HAP-1 (cell line): ENCODE results near the gene PODXL2.

Experiments
- DNase-seq, 2 experiments: peaks; one replicate each; pipeline ENCODE4 v3.0.0-alpha.2; 2016 to 2020; ENCODE audit warnings: low spot score in 2 of 2
- H3K27me3 ChIP-seq: fragments of 250-450 bp; sonication (Bioruptor Pico); 2 replicates; pipeline ENCODE4 v1.5.1; 2020; ENCODE audit warnings: low read depth, mild to moderate bottlenecking, moderate library complexity
- H3K36me3 ChIP-seq: fragments of 250-450 bp; sonication (Bioruptor Pico); replicated peaks from 2 replicates; pipeline ENCODE4 v1.5.1; 2020; ENCODE audit warnings: mild to moderate bottlenecking
- H3K4me1 ChIP-seq: fragments of 250-450 bp; sonication (Bioruptor Pico); 2 replicates; pipeline ENCODE4 v1.5.1; 2020; ENCODE audit warnings: mild to moderate bottlenecking
- H3K4me3 ChIP-seq: fragments of 250-450 bp; sonication (Bioruptor Pico); 2 replicates; pipeline ENCODE4 v1.5.1; 2020; ENCODE audit warnings: mild to moderate bottlenecking, moderate library complexity
- H3K9me3 ChIP-seq: fragments of 250-450 bp; sonication (Bioruptor Pico); 2 replicates; pipeline ENCODE4 v1.5.1; 2020; ENCODE audit warnings: mild to moderate bottlenecking, moderate library complexity
- in situ Hi-C: fragments of 300-500 bp; cut with MboI; formaldehyde crosslinking; loops from 3 replicates; pipeline ENCODE4 v1.14.3; 2020; ENCODE audit warnings: low sequenced_read_pairs, inconsistent platforms, mixed read lengths

PODXL2 gene

GRCh38 chr3:127706312-127706711 lies 77.3 kb downstream of the PODXL2 start:
- Histone ChIP-seq H3K4me1 (no peaks in the 10 kb centered on the region), H3K9me3 (0 out of 2 replicates have a peak, but pooled peaks cover 2% of the 10 kb centered on the region), H3K4me3 (no peak overlapping the region), H3K27me3 (no peaks in the 10 kb centered on the region), H3K36me3 (no peaks in the 10 kb centered on the region)
- in situ Hi-C loops = no loop called here
- no peak for DNase-seq

- in situ Hi-C loops = no loop called here
Observed at GRCh38 chr3:127706785-127707351, 77.9 kb downstream of the PODXL2 start.

GRCh38 chr3:127707851-127708411 lies 78.9 kb downstream of the PODXL2 start:
- H3K36me3 ChIP-seq = no peaks in the 10 kb centered on the region
- in situ Hi-C loops = no loop called here
- no peaks in the 10 kb centered on the region for H3K4me1 ChIP-seq

More at GRCh38 chr3:127706785-127707351, 77.9 kb downstream of the PODXL2 start:
- DNase-seq = no peak
- Histone ChIP-seq H3K9me3 (0 out of 2 replicates have a peak, but pooled peaks cover 2% of the 10 kb centered on the region), H3K36me3 (no peaks in the 10 kb centered on the region), H3K4me1 (no peaks in the 10 kb centered on the region), H3K4me3 (no peak overlapping the region), H3K27me3 (no peaks in the 10 kb centered on the region)

GRCh38 chr3:127708837-127709236 lies 79.9 kb downstream of the PODXL2 start:
- H3K4me3 ChIP-seq = no peak overlapping the region

More at GRCh38 chr3:127707851-127708411, 78.9 kb downstream of the PODXL2 start:
- no peak overlapping the region for H3K4me3 ChIP-seq
- H3K27me3 ChIP-seq = no peaks in the 10 kb centered on the region
- H3K9me3 ChIP-seq = 0 out of 2 replicates have a peak, but pooled peaks cover 2% of the 10 kb centered on the region
- DNase-seq = no peak

GRCh38 chr3:127709320-127710060 lies 80.5 kb downstream of the PODXL2 start:
- Histone ChIP-seq H3K27me3 (no peaks in the 10 kb centered on the region), H3K36me3 (no peaks in the 10 kb centered on the region), H3K4me1 (no peaks in the 10 kb centered on the region), H3K4me3 (no peak overlapping the region), H3K9me3 (no peaks in the 10 kb centered on the region)
- in situ Hi-C loops = no loop called here
- DNase-seq = no peak

More at GRCh38 chr3:127708837-127709236, 79.9 kb downstream of the PODXL2 start:
- Histone ChIP-seq H3K27me3 (no peaks in the 10 kb centered on the region), H3K4me1 (no peaks in the 10 kb centered on the region), H3K9me3 (no peaks in the 10 kb centered on the region), H3K36me3 (no peaks in the 10 kb centered on the region)
- no peak for DNase-seq
- in situ Hi-C loops = no loop called here

GRCh38 chr3:127710155-127710941 lies 81.4 kb downstream of the PODXL2 start:
- peak in 1 of 2 experiments; percentile 4 for DNase-seq
- no peaks in the 10 kb centered on the region for H3K27me3 ChIP-seq
- no peaks in the 10 kb centered on the region for H3K36me3 ChIP-seq
- in situ Hi-C loops = no loop called here
- no peak overlapping the region for H3K4me3 ChIP-seq
- no peaks in the 10 kb centered on the region for H3K4me1 ChIP-seq
- H3K9me3 ChIP-seq = no peaks in the 10 kb centered on the region

GRCh38 chr3:127711021-127711695 lies 82.2 kb downstream of the PODXL2 start:
- in situ Hi-C loops = no loop called here
- H3K27me3 ChIP-seq = peaks cover 2% of the 10 kb centered on the region; the same call in 1 of the 2 replicates
- no peaks in the 10 kb centered on the region for H3K36me3 ChIP-seq
- no peaks in the 10 kb centered on the region for H3K4me1 ChIP-seq
- H3K9me3 ChIP-seq = no peaks in the 10 kb centered on the region
- no peak overlapping the region for H3K4me3 ChIP-seq
- no peak for DNase-seq

- Histone ChIP-seq H3K4me1 (no peaks in the 10 kb centered on the region), H3K4me3 (no peak overlapping the region), H3K27me3 (peaks cover 6% of the 10 kb centered on the region; the same call in 1 of the 2 replicates), H3K9me3 (no peaks in the 10 kb centered on the region), H3K36me3 (no peaks in the 10 kb centered on the region)
- in situ Hi-C loops = no loop called here
- no peak for DNase-seq
Observed at GRCh38 chr3:127711896-127712295, 82.9 kb downstream of the PODXL2 start.

GRCh38 chr3:127712461-127712860 lies 83.5 kb downstream of the PODXL2 start:
- in situ Hi-C loops = no loop called here
- Histone ChIP-seq H3K9me3 (no peaks in the 10 kb centered on the region), H3K4me3 (no peak overlapping the region), H3K36me3 (no peaks in the 10 kb centered on the region), H3K27me3 (peaks cover 6% of the 10 kb centered on the region; the same call in 1 of the 2 replicates), H3K4me1 (no peaks in the 10 kb centered on the region)
- DNase-seq = no peak

- no peaks in the 10 kb centered on the region for H3K36me3 ChIP-seq
- peaks cover 6% of the 10 kb centered on the region; the same call in 1 of the 2 replicates for H3K27me3 ChIP-seq
- no peak overlapping the region for H3K4me3 ChIP-seq
- no peak for DNase-seq
- no peaks in the 10 kb centered on the region for H3K4me1 ChIP-seq
- no peaks in the 10 kb centered on the region for H3K9me3 ChIP-seq
- in situ Hi-C loops = no loop called here
Observed at GRCh38 chr3:127712881-127713771, 84.1 kb downstream of the PODXL2 start.

GRCh38 chr3:127714125-127714571 lies 85.2 kb downstream of the PODXL2 start:
- Histone ChIP-seq H3K9me3 (no peaks in the 10 kb centered on the region), H3K27me3 (peaks cover 6% of the 10 kb centered on the region; the same call in 1 of the 2 replicates), H3K4me3 (no peak overlapping the region), H3K4me1 (no peaks in the 10 kb centered on the region), H3K36me3 (no peaks in the 10 kb centered on the region)
- DNase-seq = no peak
- in situ Hi-C loops = no loop called here

GRCh38 chr3:127714866-127715265 lies 85.9 kb downstream of the PODXL2 start:
- Histone ChIP-seq H3K27me3 (peaks cover 6% of the 10 kb centered on the region), H3K36me3 (no peaks in the 10 kb centered on the region), H3K4me3 (no peak overlapping the region), H3K4me1 (no peaks in the 10 kb centered on the region), H3K9me3 (no peaks in the 10 kb centered on the region)
- in situ Hi-C loops = no loop called here
- DNase-seq = no peak
